Peyer's patch (tissue), 4 donors: Measurements from ENCODE around the gene TSPAN14. TPM values are rescaled to one million over a fixed set of nuclear protein-coding genes. Genes with fewer than 3 reads are reported as not detected.

ENCODE experiments used
- DNase-seq, 3 donors: peaks; one replicate each; pipeline ENCODE4 v3.0.0-alpha.2; 2017 to 2019
- H3K27ac ChIP-seq, 4 donors: fragments of 200-600 bp; sonication (generic); one replicate each; pipeline ENCODE4 v1.5.1; 2016 to 2019
- H3K27me3 ChIP-seq, 2 donors: fragments of 200-600 bp; sonication (generic); one replicate each; pipeline ENCODE4 v1.5.1; 2019
- H3K36me3 ChIP-seq, 3 donors: fragments of 200-600 bp; sonication (generic); one replicate each; pipeline ENCODE4 v1.5.1; 2016 to 2019
- H3K4me1 ChIP-seq, 4 donors: fragments of 200-600 bp; sonication (generic); one replicate each; pipeline ENCODE4 v1.5.1; 2016 to 2019
- H3K4me3 ChIP-seq, 4 donors: fragments of 200-600 bp; sonication (generic); 1 replicate in 3 of 4; 2 replicates in 1 of 4; pipeline ENCODE4 v1.5.1; 2016 to 2019; ENCODE audit warnings: mild to moderate bottlenecking in 1 of 4
- H3K9me3 ChIP-seq, 4 donors: fragments of 200-600 bp; sonication (generic); one replicate each; pipeline ENCODE4 v1.5.1; 2016 to 2019; ENCODE audit warnings: mild to moderate bottlenecking in 1 of 4
- CTCF ChIP-seq, 6 experiments: fragments of 450-650 bp in 4 of 6; fragments of 200-600 bp in 2 of 6; sonication (generic) in 1 of 6; IDR thresholded peaks; one replicate each; pipeline ENCODE4 v1.5.1; 2017 to 2019; ENCODE audit warnings: antibody characterized with exemption in 6 of 6, mild to moderate bottlenecking in 3 of 6, moderate library complexity in 1 of 6
- POLR2A ChIP-seq, 2 donors: fragments of 450-650 bp; IDR thresholded peaks; one replicate each; pipeline ENCODE4 v1.5.1; 2017; ENCODE audit warnings: antibody characterized with exemption in 2 of 2, mild to moderate bottlenecking in 2 of 2, moderate library complexity in 2 of 2
- total RNA-seq, 4 donors: library from RNA; depleted of rRNA; stranded (reverse); fragments of >200 nt; gene quantifications; one replicate each; pipeline ENCODE4 v1.1.0, GENCODE V29; 2016

TSPAN14 gene
- total RNA-seq, 4 donors from 2014 or later = 51.2 to 72.0 (median 68.0) TPM

- Histone ChIP-seq H3K27me3 (no peaks in the 10 kb centered on the region), H3K9me3 (no peaks in the 10 kb centered on the region), H3K4me3 (no peak overlapping the region), H3K4me1 (peaks cover 2 to 40% (median 15%) of the 10 kb centered on the region in 4 donors), H3K27ac (peak overlapping the region in 2 of 4 donors; percentile 45 to 55), H3K36me3 (peaks cover 0 to 39% (median 0%) of the 10 kb centered on the region in 3 donors)
- peak in 1 of 3 donors; percentile 31 for DNase-seq
- TF ChIP-seq CTCF (IDR thresholded peaks at IDR 0.05) = no peak
- no peak for TF ChIP-seq POLR2A (IDR thresholded peaks at IDR 0.05)
Observed at GRCh38 chr10:80488539-80489066, 34.5 kb downstream of the TSPAN14 start.

GRCh38 chr10:80489371-80490112 lies 35.4 kb downstream of the TSPAN14 start:
- no peak overlapping the region for H3K27ac ChIP-seq
- no peak overlapping the region for H3K4me3 ChIP-seq
- DNase-seq = peak in 1 of 3 donors; percentile 36
- peaks cover 2 to 47% (median 16%) of the 10 kb centered on the region in 4 donors for H3K4me1 ChIP-seq
- no peaks in the 10 kb centered on the region for H3K9me3 ChIP-seq
- peaks cover 0 to 39% (median 0%) of the 10 kb centered on the region in 3 donors for H3K36me3 ChIP-seq
- no peaks in the 10 kb centered on the region for H3K27me3 ChIP-seq
- TF ChIP-seq CTCF (IDR thresholded peaks at IDR 0.05) = no peak
- no peak for TF ChIP-seq POLR2A (IDR thresholded peaks at IDR 0.05)

GRCh38 chr10:80491251-80492102 lies 37.4 kb downstream of the TSPAN14 start:
- H3K9me3 ChIP-seq = no peaks in the 10 kb centered on the region
- DNase-seq = peak in 1 of 3 donors; percentile 46
- peaks cover 0 to 39% (median 0%) of the 10 kb centered on the region in 3 donors for H3K36me3 ChIP-seq
- peaks cover 0 to 37% (median 10%) of the 10 kb centered on the region in 4 donors for H3K4me1 ChIP-seq
- no peaks in the 10 kb centered on the region for H3K27me3 ChIP-seq
- peak overlapping the region in 1 of 4 donors; percentile 26 for H3K27ac ChIP-seq
- H3K4me3 ChIP-seq = no peak overlapping the region
- TF ChIP-seq CTCF (IDR thresholded peaks at IDR 0.05) (no peak), POLR2A (IDR thresholded peaks at IDR 0.05) (no peak)

- no peaks in the 10 kb centered on the region for H3K27me3 ChIP-seq
- H3K4me3 ChIP-seq = no peak overlapping the region
- DNase-seq = no peak
- H3K36me3 ChIP-seq = peaks cover 0 to 39% (median 0%) of the 10 kb centered on the region in 3 donors
- TF ChIP-seq CTCF (IDR thresholded peaks at IDR 0.05) (no peak), POLR2A (IDR thresholded peaks at IDR 0.05) (no peak)
- H3K4me1 ChIP-seq = peaks cover 2 to 37% (median 16%) of the 10 kb centered on the region in 4 donors
- H3K9me3 ChIP-seq = no peaks in the 10 kb centered on the region
- H3K27ac ChIP-seq = peak overlapping the region in 3 of 4 donors; percentile 13 to 50 (median 13)
Observed at GRCh38 chr10:80492848-80493521, 38.9 kb downstream of the TSPAN14 start.

- H3K4me3 ChIP-seq = no peak overlapping the region
- peak in 1 of 3 donors; percentile 42 for DNase-seq
- no peaks in the 10 kb centered on the region for H3K27me3 ChIP-seq
- peaks cover 0 to 39% (median 0%) of the 10 kb centered on the region in 3 donors for H3K36me3 ChIP-seq
- no peaks in the 10 kb centered on the region for H3K9me3 ChIP-seq
- no peak for TF ChIP-seq POLR2A (IDR thresholded peaks at IDR 0.05)
- no peak for TF ChIP-seq CTCF (IDR thresholded peaks at IDR 0.05)
- peaks cover 0 to 41% (median 21%) of the 10 kb centered on the region in 4 donors for H3K4me1 ChIP-seq
- peak overlapping the region in 3 of 4 donors; percentile 13 to 50 (median 13) for H3K27ac ChIP-seq
Observed at GRCh38 chr10:80493522-80494051, 39.5 kb downstream of the TSPAN14 start.
